ENCODE measurements around the gene PMIS2. TPM values are rescaled to one million over a fixed set of nuclear protein-coding genes. Genes with fewer than 3 reads are reported as not detected.

Gene PMIS2
- total and polyA plus RNA-seq, 2 of the 8 experiments (the other 6 are each of a cell fraction or from before 2014, with no cell fraction given), result not detected

GRCh38 chr19:35560677-35561076 is 25.3 kb upstream of the PMIS2 start:
- Histone ChIP-seq H3K4me2 (ENCODE audit: insufficient read depth in 1 of 2, low read depth in 2 of 2, low read length in 2 of 2) (no peak overlapping the region), H3K23ac (ENCODE audit: insufficient read length) (no peak overlapping the region), H3K56ac (replicated peaks; ENCODE audit: insufficient read length, low read depth, low read length) (no peak overlapping the region), H3K4me3 (ENCODE audit: extremely low read depth in 1 of 4, insufficient read depth in 2 of 4, low read depth in 3 of 4, low read length in 4 of 4) (no peak overlapping the region), H4K5ac (ENCODE audit: insufficient read length, low read depth, low read length) (no peak overlapping the region), H3K18ac (ENCODE audit: extremely low read depth, low read length) (no peak overlapping the region), H2AK5ac (ENCODE audit: low read depth, low read length) (no peak overlapping the region), H4K8ac (ENCODE audit: extremely low read depth, insufficient read depth, low read length) (no peak overlapping the region), H3K27ac (ENCODE audit: low read depth, low read length) (no peak overlapping the region), H3K27me3 (replicated peaks in 1 of 4; ENCODE audit: control insufficient read depth in 3 of 4, extremely low read depth in 1 of 4, insufficient read depth in 3 of 4, low read length in 3 of 4) (peaks cover 0 to 16% (median 12%) of the 10 kb centered on the region in 4 experiments; a peak in 5 of 7 replicates), H3K23me2 (ENCODE audit: low read depth, low read length) (peaks cover 4% of the 10 kb centered on the region; the same call in 1 of the 2 replicates), H3K79me2 (ENCODE audit: control insufficient read depth in 1 of 2, insufficient read depth in 2 of 2, low read length in 2 of 2) (no peaks in the 10 kb centered on the region), H2BK12ac (ENCODE audit: low read depth, low read length) (no peak overlapping the region), H3K4me1 (replicated peaks in 1 of 4; ENCODE audit: control insufficient read depth in 3 of 4, insufficient read depth in 4 of 4, low read length in 3 of 4) (peaks cover 0 to 6% (median 4%) of the 10 kb centered on the region in 4 experiments; a peak in 3 of 7 replicates), H3K9ac (replicated peaks in 1 of 4; ENCODE audit: extremely low read depth in 1 of 4, low read depth in 3 of 4, low read length in 3 of 4) (no peak overlapping the region), H2BK20ac (ENCODE audit: low read length) (no peak overlapping the region), H4K20me1 (replicated peaks in 1 of 2; ENCODE audit: control insufficient read depth in 1 of 2, insufficient read depth in 2 of 2, low read length in 2 of 2) (peaks cover 7 to 8% of the 10 kb centered on the region in 2 experiments), H3K14ac (ENCODE audit: insufficient read length) (no peak overlapping the region), H3K79me1 (ENCODE audit: low read depth, low read length) (no peaks in the 10 kb centered on the region), H2BK15ac (ENCODE audit: low read length) (no peak overlapping the region), H4K91ac (replicated peaks; ENCODE audit: insufficient read length, low read length) (no peak overlapping the region), H2BK120ac (replicated peaks; ENCODE audit: low read depth, low read length) (no peak overlapping the region), H3K4ac (replicated peaks; ENCODE audit: insufficient read length, low read depth, low read length) (no peak overlapping the region), H3K9me3 (ENCODE audit: insufficient read depth in 2 of 2, low read depth in 1 of 2, low read length in 1 of 2) (no peaks in the 10 kb centered on the region; a peak in 1 of 4 replicates), H2AFZ (ENCODE audit: low read length) (no peak overlapping the region), H2BK5ac (ENCODE audit: low read depth, low read length) (no peak overlapping the region), H3K36me3 (ENCODE audit: control insufficient read depth in 2 of 4, insufficient read depth in 4 of 4, low read length in 3 of 4) (no peaks in the 10 kb centered on the region)
- POLR2A ChIA-PET (ENCODE audit: partially characterized antibody), result interaction anchor here (1.2 kb wide), 1 partner anchor 54 kb away, joined by 4 read pairs; no protein-coding TSS in a partner anchor
- 85% methylated on average over 6 of the region's 6 CpGs; no CpG with 5 or more reads in 1 of the 2 experiments for WGBS, 2 experiments (ENCODE audit: extremely low coverage in 1 of 2, insufficient coverage in 1 of 2, insufficient read length in 1 of 2, insufficient replicate concordance in 2 of 2, low coverage in 1 of 2, low lambda C conversion rate in 2 of 2, missing lambda C conversion rate in 1 of 2)
- CTCF ChIA-PET (ENCODE audit: partially characterized antibody), result interaction anchor here (1.2 to 7.7 kb wide), 4 partner anchors 12 to 120 kb away, joined by 3 to 90 read pairs (median 4); partner anchors contain the start of gene PMIS2
- TF ChIP-seq POLR2A (IDR thresholded peaks at IDR 0.05; ENCODE audit: control extremely low read depth in 1 of 2, low read depth in 2 of 2, low read length in 2 of 2), result no peak
- no peak for TF ChIP-seq POU5F1 (IDR thresholded peaks at IDR 0.05; ENCODE audit: low read depth, low read length)
- TF ChIP-seq CHD2 (IDR thresholded peaks at IDR 0.05; ENCODE audit: low read length), result no peak
- TF ChIP-seq TAF1 (IDR thresholded peaks at IDR 0.05; ENCODE audit: low read depth, low read length), result no peak
- no peak for TF ChIP-seq KDM4A (IDR thresholded peaks at IDR 0.05; ENCODE audit: low read depth, low read length, severe bottlenecking)
- no peak for TF ChIP-seq SRF (IDR thresholded peaks at IDR 0.05; ENCODE audit: low read depth, low read length)
- no peak for TF ChIP-seq KDM5A (IDR thresholded peaks at IDR 0.05; ENCODE audit: low read length)
- TF ChIP-seq JUN (IDR thresholded peaks at IDR 0.05; ENCODE audit: low read depth, low read length), result no peak
- no peak for TF ChIP-seq ATF2 (IDR thresholded peaks at IDR 0.05; ENCODE audit: low read length)
- TF ChIP-seq RAD21 (IDR thresholded peaks at IDR 0.05 in 1 of 2, conservative IDR thresholded peaks at IDR 0.05 in 1 of 2; ENCODE audit: low read depth in 2 of 2, low read length in 2 of 2), result no peak
- no peak for TF ChIP-seq GTF2F1 (IDR thresholded peaks at IDR 0.05; ENCODE audit: borderline replicate concordance, low read depth, low read length)
- DNase-seq (ENCODE audit: low read depth in 1 of 2, low spot score in 2 of 2) (no peak), FAIRE-seq (no peak)
